GM18511 (cell line): ENCODE results near the gene CENPU.

ENCODE experiments used
- ATAC-seq: cut with Tn5 transposase; IDR thresholded peaks from one replicate; pipeline ENCODE4 v1.9.1; 2021; ENCODE audit warnings: mild to moderate bottlenecking, moderate library complexity; ENCODE audit not compliant: unreplicated experiment

The CENPU gene

DNA sequence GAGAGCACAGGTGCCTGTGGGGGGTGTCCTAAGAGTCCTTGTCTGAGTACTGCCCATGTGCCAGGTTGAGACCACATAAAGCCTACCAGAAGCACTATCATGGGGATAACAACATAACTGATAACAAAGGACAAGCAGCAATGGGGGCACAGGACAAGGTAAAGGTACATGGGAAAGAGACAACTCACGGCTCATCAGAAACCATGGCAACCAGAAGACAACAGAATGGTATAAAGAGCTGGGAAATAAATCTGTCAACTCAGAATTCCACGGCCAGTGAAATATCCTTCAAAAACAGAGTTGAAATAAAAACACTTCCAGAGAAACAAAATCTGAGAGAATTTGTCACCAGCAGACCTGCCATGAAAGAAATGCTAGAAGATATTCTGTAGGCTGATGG lies 20.0 kb downstream of the CENPU start:
- ATAC-seq, result no peak

- no peak for ATAC-seq
These were observed 21.6 kb downstream of the CENPU start for GRCh38 chr4:184712322-184712721.

DNA sequence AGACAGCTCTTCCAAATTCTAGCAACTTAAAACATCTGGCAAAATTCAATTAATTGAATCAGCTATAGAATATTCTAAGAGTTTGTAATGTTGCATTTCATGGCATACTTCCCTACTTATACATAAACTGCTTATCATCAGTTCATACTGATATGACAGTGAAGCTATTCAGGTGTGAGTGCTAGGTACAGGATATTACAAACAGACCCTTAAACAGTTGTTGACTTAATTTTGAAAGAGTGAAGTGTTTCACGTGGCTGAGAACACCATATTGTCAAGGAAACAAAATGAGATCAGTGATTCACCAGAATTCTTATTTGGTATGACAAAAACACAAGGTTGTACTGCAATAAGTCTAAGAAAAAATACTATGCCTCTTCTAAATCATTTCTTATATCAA lies 27.4 kb downstream of the CENPU start:
- no peak for ATAC-seq

- no peak for ATAC-seq
These were observed 28.2 kb downstream of the CENPU start for GRCh38 chr4:184705692-184706091.

- no peak for ATAC-seq
These were observed 31.8 kb downstream of the CENPU start for GRCh38 chr4:184702114-184702513.

GRCh38 chr4:184699941-184700340 lies 34.0 kb downstream of the CENPU start:
- no peak for ATAC-seq

DNA sequence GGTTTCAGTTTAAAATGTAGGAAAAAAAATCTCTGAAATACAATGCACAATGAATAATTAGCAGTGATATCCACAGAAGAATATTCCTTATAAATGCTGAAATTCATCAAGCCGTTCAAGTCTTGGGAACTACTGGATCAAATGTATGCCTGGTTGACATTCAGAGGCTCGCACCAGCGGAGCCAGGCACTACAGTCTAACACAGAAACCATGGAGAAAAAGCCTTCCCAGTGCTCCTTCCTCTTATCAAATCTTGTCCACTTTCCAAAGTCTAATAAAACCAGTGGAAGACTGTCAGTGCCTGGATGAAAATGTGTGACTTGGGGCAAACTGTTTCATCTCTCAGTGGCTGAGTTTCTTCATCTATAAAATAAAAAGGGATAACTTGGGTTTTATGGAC lies 35.9 kb downstream of the CENPU start:
- no peak for ATAC-seq

GRCh38 chr4:184695178-184695896 lies 38.6 kb downstream of the CENPU start:
- ATAC-seq, result no peak

DNA sequence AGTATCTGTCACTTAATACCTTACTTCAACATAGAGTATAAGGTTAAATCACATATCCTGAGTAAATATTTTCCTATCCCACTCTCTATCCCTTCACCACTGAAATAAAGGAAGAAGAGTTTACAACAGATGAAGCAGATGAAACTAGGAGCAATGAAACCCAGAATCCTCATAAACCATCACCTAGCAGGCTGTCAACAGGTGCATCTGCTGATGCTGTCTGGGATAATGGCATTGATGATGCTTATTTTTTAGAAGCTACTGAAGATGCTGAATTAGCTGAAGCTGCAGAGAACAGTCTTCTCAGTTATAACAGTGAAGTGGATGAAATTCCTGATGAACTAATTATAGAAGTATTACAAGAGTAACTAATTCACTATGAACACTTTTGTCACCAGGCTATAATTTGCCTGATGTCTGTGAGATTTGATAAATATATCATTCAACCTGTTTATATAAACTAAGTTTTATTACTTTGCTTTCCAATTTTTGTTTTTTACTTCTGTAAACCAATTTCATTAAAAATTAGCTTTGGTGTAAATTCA lies 39.4 kb downstream of the CENPU start:
- ATAC-seq, result no peak

GRCh38 chr4:184693056-184693455 lies 40.8 kb downstream of the CENPU start:
- ATAC-seq, result no peak

DNA sequence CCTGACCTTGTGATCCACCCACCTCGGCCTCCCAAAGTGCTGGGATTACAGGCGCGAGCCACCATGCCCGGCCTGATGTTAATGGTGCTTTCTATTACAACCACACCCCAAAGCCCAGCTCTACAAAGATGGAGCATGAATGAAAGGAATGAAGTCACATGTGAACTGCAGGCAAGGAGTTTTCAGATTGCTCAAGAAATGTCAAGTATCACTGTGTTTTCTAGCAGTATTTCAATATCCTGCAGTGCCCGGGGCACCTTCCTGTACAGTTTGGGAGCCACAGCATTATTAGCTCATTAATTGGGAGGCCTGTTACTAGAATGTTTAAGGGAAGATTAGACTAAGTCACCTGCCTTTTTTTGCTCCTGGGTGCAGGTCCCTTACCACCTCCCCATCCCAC lies 44.2 kb downstream of the CENPU start:
- ATAC-seq, result no peak

DNA sequence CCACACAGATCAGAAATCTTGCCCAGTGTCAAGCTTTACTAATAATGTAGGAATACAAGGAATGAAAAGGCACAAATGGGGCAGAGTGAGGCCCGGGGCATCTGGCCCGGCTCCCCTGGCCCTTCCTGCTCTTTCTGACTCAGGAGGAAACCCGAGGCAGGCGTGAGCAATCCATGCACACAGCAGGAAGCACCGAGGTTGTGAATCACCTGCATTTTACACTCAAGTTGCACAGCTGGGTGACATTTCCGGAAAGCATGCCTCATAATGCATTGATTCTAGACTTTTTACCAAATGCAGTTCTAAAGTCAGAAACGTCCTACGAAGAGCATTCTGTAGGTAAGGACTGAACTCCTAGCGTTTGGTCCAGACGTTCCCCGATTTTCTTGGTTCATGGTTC lies 45.4 kb downstream of the CENPU start:
- ATAC-seq, result no peak

DNA sequence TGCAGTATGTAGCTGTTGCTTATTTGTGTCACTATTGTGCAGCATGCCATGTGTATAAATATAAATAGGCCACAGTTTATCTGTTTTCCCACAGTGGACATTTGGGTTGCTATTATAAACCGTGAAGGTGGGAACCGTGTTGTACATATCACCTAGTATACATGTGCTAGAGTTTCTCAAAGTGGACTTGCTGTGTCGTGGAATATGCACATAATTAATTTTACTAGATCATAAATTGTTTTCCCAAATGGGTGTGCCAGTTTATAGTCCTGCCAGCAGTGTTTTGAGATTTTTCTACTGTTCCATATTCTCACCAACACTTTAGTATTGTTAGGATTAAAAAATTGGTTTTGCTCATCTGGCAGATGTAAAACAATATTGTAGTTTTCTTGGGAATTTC lies 45.9 kb downstream of the CENPU start:
- ATAC-seq, result no peak

GRCh38 chr4:184684491-184685189 lies 49.3 kb downstream of the CENPU start:
- ATAC-seq, result no peak

DNA sequence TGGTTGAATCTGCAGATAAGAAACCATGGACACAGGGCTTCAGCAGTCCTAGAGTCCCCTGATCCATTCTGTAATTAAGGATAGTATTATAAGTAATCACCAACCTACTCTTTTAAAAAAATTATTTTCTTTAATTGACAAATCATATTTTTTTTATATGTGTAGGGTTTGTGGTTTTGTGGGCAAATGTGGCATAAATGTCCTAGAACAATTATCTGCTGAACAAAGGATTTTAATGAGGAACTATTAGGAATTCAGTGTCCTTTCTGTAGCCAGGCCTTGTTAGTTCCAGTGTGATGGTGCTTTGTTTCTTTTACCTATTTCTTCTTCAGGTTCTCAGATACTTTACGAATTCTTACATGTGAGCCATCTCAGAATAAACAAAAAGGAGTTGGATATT lies 52.0 kb downstream of the CENPU start:
- no peak for ATAC-seq

GRCh38 chr4:184680698-184681097 lies 53.2 kb downstream of the CENPU start:
- no peak for ATAC-seq

DNA sequence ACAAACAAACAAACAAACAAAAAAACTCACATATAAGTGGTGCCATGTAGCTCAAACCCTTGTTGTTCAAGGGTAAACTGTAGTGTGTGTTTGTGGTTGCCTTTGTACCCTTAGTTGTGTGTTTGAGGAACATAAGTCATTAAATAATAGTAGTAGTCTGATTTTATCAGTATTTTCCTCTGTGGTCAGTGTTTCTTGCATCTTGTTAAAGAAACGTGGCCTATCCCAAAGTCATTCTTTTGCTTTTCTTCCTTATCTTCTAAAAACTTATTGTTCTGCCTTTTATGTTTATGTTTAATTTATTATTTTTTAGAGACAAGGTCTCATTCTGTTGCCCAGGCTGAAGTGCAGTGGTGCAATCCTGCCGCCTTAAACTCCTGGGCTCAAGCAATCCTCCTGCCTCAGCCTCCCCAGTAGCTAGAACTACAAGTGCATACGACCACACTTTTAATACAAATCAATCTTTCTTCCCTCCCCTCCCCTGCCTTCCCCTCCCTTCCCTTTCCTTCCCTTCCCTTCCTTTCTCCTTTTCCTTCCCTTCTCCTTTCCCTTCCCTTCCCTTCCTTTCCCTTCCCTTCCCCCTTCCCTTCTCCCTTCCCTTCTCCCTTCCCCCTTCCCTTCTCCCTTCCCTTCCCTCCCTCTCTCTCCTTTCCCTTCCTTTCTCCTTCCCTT lies 57.9 kb downstream of the CENPU start:
- no peak for ATAC-seq

DNA sequence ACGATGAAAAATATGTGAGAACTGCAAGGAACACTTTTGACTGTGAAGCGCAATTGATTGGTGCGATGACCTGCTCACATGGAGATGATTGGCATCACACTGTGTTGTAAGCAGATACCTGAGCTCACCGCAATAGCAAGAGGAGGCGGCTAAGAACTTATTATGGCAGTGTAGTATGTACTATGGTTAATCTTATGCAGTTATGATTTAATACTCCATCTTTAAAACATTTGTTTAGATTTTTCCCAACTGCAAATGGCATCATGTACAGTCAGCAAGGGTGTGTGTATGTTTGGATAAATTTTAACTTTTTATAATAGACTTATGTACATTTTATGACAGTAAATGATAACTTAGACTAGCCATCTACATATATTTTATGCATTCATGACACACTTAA lies 58.9 kb downstream of the CENPU start:
- ATAC-seq, result no peak

GRCh38 chr4:184674011-184674410 lies 59.9 kb downstream of the CENPU start:
- ATAC-seq, result no peak

DNA sequence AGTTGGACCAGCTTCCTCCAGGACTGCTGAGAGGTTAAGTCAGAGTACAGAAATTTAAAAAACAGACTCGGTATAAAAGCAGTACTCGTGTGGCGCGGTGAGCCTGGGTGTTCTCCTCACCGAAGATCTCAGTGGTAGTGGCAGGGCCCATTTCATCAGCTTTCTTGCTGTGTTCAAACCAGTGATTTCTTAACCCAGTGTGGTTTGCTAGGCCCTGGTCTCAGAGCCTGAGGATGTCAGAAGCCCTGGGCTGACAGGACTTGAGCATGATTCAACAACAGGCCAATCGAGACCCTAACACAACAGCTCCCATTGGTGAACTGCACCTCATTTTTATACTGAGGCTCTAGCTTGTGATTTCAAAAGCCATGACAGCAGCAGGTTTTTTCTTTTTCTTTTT lies 61.2 kb downstream of the CENPU start:
- no peak for ATAC-seq

- no peak for ATAC-seq
These were observed 62.8 kb downstream of the CENPU start for GRCh38 chr4:184671101-184671500.

GRCh38 chr4:184669251-184669650 lies 64.6 kb downstream of the CENPU start:
- ATAC-seq, result no peak
